GM12864 (cell line): Measurements from ENCODE around the gene MFNG.

Experiments used
- DNase-seq: peaks from one replicate; pipeline ENCODE4 v3.0.0-alpha.2; 2011; ENCODE audit warnings: low read depth
- H3K4me3 ChIP-seq: 2 replicates; pipeline ENCODE4 v1.5.1; 2011; ENCODE audit warnings: mild to moderate bottlenecking, low read depth, low read length, control low read depth
- TF ChIP-seq, protein P1 (sequence below): IDR thresholded peaks from 2 replicates; pipeline ENCODE4 v1.5.1; 2011; ENCODE audit warnings: low read depth, mild to moderate bottlenecking, moderate library complexity, low read length, control low read depth, inconsistent platforms; ENCODE audit errors: missing control alignments

Gene MFNG

DNA sequence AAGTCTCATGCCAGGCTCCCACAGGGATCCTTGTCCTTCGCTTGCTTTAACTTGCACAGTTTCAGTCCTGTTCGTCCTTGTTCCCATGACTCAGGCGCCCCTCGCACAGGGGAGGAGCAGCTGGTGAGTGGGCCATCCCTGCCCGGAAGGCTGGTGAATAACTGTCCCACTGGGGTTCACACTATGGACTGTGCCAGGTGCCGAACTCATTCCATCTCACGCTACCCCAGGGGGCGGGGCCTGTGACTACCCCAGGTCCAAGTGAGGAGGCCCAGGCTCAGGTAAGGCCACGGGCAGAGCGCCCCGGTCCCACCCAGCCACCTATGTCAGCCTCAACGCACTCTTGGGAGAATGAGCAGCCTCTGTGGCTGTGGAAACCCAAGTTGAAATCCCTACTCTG, 40.2 kb upstream of the MFNG start:
- H3K4me3 ChIP-seq: no peak overlapping the region
- no peak for DNase-seq

DNA sequence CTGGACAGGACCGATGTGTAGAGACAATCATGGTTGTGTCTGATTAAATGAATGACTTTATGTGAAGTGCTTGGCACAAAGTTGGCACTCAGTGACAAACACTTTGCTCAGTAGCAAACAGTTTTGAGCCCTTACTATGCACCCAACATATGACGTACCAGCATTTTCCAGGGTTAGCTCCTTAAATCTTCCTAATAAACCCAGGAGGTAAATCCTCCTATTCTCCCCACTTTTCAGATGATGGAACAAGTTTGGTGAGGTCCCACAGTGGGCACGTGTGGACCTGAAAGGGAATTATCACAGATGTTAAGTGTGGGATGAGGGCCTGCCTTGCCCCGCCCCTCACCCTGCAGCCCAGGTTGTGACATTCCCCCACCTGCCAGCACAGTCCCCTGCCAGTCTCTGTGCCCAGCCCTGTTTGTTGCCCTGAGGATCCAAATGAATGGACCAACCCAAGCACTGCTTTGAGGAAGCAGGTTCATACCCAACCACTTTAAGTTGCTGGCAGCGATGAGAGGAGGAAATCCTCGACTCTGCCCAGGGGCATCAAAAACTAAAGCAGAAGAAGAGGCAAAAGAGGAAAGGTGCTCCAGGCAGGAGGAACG, 39.7 kb upstream of the MFNG start:
- TF ChIP-seq, protein P1, sequence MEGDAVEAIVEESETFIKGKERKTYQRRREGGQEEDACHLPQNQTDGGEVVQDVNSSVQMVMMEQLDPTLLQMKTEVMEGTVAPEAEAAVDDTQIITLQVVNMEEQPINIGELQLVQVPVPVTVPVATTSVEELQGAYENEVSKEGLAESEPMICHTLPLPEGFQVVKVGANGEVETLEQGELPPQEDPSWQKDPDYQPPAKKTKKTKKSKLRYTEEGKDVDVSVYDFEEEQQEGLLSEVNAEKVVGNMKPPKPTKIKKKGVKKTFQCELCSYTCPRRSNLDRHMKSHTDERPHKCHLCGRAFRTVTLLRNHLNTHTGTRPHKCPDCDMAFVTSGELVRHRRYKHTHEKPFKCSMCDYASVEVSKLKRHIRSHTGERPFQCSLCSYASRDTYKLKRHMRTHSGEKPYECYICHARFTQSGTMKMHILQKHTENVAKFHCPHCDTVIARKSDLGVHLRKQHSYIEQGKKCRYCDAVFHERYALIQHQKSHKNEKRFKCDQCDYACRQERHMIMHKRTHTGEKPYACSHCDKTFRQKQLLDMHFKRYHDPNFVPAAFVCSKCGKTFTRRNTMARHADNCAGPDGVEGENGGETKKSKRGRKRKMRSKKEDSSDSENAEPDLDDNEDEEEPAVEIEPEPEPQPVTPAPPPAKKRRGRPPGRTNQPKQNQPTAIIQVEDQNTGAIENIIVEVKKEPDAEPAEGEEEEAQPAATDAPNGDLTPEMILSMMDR: no peak
- no peak overlapping the region for H3K4me3 ChIP-seq
- no peak for DNase-seq

More for the DNA sequence above, 40.2 kb upstream of the MFNG start:
- TF ChIP-seq, protein P1: no peak

DNA sequence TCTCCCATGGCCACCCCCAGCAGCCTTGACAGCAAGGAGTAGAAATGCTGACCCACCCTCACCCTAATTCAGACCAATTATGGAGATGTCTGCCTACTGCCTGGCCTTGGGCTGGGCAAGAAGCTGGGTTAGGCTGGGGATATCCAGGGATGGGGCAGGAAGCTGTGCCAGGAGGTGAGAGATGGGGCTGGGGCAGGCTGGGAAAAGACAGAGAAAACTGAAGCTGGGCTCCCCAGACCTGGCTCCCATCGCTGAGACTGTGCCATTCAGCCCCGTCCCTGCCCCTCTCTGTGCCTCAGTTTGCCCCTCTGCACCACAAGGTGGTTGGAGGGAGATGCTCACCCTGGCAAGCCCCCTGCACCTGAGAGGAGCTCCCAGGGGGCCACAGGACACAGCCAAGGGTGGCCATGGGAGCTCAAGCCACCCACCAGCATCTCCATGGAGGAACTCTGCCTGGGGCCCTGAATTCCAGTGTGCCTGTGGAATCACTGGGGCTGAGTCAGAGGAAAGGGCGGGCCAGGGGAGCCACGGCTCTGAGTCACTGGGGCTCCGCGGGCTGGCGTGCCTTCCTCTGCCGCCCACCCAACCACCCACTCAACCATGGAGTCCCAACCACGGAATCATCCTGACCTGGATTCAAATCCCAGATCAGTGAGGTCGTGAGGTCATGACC, 39.0 kb upstream of the MFNG start:
- DNase-seq: no peak
- H3K4me3 ChIP-seq: no peak overlapping the region
- TF ChIP-seq, protein P1: no peak

DNA sequence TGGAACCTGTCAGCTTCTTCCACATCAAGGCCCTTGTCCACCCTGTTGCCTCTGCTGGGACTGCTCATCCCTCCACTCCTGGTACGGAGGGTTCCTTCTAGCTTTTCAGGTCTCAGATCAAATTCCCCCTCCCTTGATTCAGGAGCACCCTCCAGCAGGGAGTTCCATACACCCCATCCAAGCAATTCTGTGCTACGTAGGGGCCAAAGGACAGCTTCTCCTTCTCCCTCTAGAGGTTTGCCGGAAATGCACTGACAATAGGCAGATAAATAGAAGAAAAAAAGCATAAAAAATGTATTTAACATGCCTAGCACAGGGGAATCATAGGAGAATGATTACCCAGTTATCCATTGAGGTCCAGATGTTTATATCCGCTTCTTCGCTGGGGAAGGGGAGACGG, 36.3 kb upstream of the MFNG start:
- TF ChIP-seq, protein P1: no peak
- no peak overlapping the region for H3K4me3 ChIP-seq
- no peak for DNase-seq

DNA sequence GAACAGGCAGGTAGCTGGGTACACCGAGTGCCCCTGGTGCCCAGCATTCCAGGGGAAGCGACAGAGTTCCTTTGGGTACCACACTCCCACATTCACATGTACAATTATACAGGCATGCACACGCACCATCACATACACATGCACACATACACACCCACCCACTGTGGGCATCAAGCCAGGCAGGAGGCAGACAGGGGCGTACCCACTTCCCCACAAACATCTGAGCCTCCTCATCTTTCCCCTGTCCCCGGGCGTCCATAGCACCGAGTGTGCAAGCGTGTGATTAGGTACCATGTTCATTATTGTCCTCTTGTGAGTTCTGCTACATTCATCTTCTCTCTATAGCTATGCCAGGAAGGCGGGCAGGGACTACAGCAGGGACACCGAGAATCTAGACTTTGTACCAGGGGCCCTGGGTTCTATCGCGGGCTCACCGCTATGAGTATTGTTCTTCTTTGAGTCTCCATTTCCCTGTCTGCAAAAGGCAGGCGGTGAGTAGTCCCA, 35.1 kb upstream of the MFNG start:
- TF ChIP-seq, protein P1: no peak
- no peak for DNase-seq

DNA sequence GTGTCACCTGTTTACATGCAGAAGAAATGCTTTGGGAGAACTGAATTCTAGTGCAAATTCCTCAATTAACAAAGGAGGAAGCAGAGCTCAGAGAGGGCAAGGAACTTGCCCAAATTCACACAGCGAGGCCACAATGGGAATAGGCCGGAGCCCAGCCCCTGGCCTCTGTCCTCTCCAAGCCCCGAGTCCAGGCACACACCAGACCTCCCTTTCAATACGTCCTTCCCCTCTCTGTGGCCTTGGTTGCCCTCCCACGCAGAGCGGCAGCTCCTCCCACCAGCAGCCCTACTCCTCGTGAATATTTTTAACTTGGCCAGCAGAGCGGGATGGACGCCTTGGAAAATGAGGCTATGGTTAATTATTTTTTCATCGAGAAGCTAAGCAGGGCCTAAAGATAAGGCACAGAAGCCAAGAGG, 34.6 kb upstream of the MFNG start:
- no peak overlapping the region for H3K4me3 ChIP-seq
- DNase-seq: no peak
- TF ChIP-seq, protein P1: no peak

More for the DNA sequence above, 35.1 kb upstream of the MFNG start:
- H3K4me3 ChIP-seq: no peak overlapping the region
